ENCODE results near the gene SVIP.
A peak's percentile ranks its signal among the peaks of the same experiment; 100 is the strongest.

The SVIP gene

DNA sequence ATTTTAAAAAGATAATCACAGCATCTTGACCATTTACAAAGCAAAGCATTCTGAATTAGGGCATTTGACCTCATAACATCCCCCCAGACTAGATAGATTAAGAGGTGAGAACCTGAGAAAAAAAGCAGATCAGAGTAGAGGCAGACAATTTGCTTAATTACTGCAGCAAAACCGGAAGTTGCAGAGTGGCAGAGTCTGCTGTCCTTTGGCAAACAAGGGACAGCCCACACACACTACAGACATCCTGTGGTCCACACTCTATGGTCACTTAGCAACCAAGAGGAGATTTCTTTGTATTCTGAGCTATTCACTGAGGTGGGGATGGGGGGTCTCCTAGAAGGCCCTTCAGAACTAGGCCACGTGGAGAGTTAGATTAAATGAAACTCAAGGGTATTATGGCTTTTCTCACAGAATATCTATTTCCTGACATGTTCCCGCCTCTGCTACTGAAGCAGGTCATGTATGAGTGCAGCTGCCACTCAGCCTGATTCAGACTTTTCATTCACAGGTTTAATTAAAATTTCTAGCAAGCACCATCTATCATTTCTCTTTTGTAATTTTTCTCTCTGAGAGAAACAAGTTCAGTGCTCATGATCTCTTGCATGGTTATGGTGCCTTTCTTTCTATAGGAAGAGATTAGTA is 48.5 kb downstream of the SVIP start:
- peaks cover 4% of the 10 kb centered on the region for H3K27me3 ChIP-seq (ENCODE audit: control insufficient read depth, low read length)
- 0 out of 2 replicates have a peak overlapping the region, but pooled peaks have one; percentile 16 for H3K4me3 ChIP-seq (ENCODE audit: low read length)
- peak overlapping the region; percentile 29 for H3K4me2 ChIP-seq (ENCODE audit: low read length)
- no peaks in the 10 kb centered on the region for H3K36me3 ChIP-seq (ENCODE audit: control insufficient read depth, low read length)
- TF ChIP-seq, protein P1, sequence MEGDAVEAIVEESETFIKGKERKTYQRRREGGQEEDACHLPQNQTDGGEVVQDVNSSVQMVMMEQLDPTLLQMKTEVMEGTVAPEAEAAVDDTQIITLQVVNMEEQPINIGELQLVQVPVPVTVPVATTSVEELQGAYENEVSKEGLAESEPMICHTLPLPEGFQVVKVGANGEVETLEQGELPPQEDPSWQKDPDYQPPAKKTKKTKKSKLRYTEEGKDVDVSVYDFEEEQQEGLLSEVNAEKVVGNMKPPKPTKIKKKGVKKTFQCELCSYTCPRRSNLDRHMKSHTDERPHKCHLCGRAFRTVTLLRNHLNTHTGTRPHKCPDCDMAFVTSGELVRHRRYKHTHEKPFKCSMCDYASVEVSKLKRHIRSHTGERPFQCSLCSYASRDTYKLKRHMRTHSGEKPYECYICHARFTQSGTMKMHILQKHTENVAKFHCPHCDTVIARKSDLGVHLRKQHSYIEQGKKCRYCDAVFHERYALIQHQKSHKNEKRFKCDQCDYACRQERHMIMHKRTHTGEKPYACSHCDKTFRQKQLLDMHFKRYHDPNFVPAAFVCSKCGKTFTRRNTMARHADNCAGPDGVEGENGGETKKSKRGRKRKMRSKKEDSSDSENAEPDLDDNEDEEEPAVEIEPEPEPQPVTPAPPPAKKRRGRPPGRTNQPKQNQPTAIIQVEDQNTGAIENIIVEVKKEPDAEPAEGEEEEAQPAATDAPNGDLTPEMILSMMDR (IDR thresholded peaks at IDR 0.05; ENCODE audit: low read depth, low read length, poor library complexity, severe bottlenecking) = no peak
- no peak for TF ChIP-seq EZH2phosphoT487 (IDR thresholded peaks at IDR 0.05; ENCODE audit: borderline replicate concordance, low read length)
- H3K9me2 ChIP-seq (replicated peaks; ENCODE audit: control insufficient read depth, low read length) = no peaks in the 10 kb centered on the region
- peaks cover 11% of the 10 kb centered on the region for H3K4me1 ChIP-seq (ENCODE audit: control insufficient read depth, low read length)
- H3F3A ChIP-seq (ENCODE audit: control insufficient read depth, insufficient read depth) = no peaks in the 10 kb centered on the region
- no peaks in the 10 kb centered on the region for H3K79me2 ChIP-seq (ENCODE audit: control insufficient read depth, low read length)
- H4K20me1 ChIP-seq (ENCODE audit: control insufficient read depth, insufficient read depth, low read depth, low read length) = no peaks in the 10 kb centered on the region
- H3K27ac ChIP-seq (ENCODE audit: low read depth, low read length) = no peak overlapping the region
- H3K9me3 ChIP-seq (ENCODE audit: control insufficient read depth, insufficient read depth, low read length) = no peaks in the 10 kb centered on the region; the same call in 1 of the 2 replicates

DNA sequence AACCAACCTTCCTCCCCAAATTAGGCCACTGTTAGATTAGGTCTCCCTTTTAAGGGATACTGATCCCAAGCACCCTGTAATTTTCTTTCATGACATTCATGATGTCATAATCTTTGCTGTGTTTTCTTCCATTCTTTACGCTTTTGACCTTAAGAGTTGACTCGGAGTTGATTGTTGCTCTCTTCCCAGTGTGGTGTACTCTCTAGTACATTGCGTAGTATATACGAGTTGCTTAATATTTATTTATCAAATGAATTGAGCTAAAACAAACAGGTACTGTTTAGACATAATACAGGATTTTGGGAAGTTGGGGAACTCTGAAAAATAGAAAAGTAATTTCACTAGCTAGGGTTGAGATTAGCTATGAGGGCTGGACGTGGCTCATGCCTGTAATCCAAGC is 49.8 kb downstream of the SVIP start:
- Histone ChIP-seq H3F3A (ENCODE audit: control insufficient read depth, insufficient read depth) (no peaks in the 10 kb centered on the region), H3K9me3 (ENCODE audit: control insufficient read depth, insufficient read depth, low read length) (no peaks in the 10 kb centered on the region; the same call in 1 of the 2 replicates), H3K4me2 (ENCODE audit: low read length) (no peak overlapping the region), H3K27me3 (ENCODE audit: control insufficient read depth, low read length) (peaks cover 4% of the 10 kb centered on the region), H4K20me1 (ENCODE audit: control insufficient read depth, insufficient read depth, low read depth, low read length) (no peaks in the 10 kb centered on the region), H3K36me3 (ENCODE audit: control insufficient read depth, low read length) (no peaks in the 10 kb centered on the region), H3K79me2 (ENCODE audit: control insufficient read depth, low read length) (no peaks in the 10 kb centered on the region), H3K4me1 (ENCODE audit: control insufficient read depth, low read length) (peaks cover 11% of the 10 kb centered on the region), H3K9me2 (replicated peaks; ENCODE audit: control insufficient read depth, low read length) (no peaks in the 10 kb centered on the region), H3K4me3 (ENCODE audit: low read length) (no peak overlapping the region), H3K27ac (ENCODE audit: low read depth, low read length) (no peak overlapping the region)
- TF ChIP-seq, protein P1 (IDR thresholded peaks at IDR 0.05; ENCODE audit: low read depth, low read length, poor library complexity, severe bottlenecking) = no peak
- TF ChIP-seq EZH2phosphoT487 (IDR thresholded peaks at IDR 0.05; ENCODE audit: borderline replicate concordance, low read length) = no peak

DNA sequence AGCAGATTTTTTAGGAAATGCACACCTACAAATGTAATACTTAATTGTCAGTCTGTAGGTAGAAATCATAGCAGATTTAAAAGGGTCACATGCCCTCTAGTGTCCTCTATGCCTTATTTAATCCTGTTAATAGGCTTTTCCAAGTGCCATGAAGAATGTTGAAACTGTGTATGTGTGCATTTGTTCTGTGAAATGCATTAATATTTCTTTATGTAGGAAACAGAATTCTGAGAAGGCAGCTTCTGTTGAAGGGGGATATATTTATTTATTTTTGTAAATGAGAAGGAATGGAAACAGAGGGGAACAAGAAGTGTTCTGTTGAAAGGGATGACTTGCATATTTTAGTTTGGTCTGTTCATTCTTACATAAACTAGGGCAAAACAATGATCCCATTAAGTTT is 51.0 kb downstream of the SVIP start:
- Histone ChIP-seq H3K4me1 (ENCODE audit: control insufficient read depth, low read length) (peaks cover 11% of the 10 kb centered on the region), H3K9me3 (ENCODE audit: control insufficient read depth, insufficient read depth, low read length) (no peaks in the 10 kb centered on the region; the same call in 1 of the 2 replicates), H3K36me3 (ENCODE audit: control insufficient read depth, low read length) (no peaks in the 10 kb centered on the region), H3K27ac (ENCODE audit: low read depth, low read length) (no peak overlapping the region), H4K20me1 (ENCODE audit: control insufficient read depth, insufficient read depth, low read depth, low read length) (no peaks in the 10 kb centered on the region), H3F3A (ENCODE audit: control insufficient read depth, insufficient read depth) (no peaks in the 10 kb centered on the region), H3K4me3 (ENCODE audit: low read length) (no peak overlapping the region), H3K79me2 (ENCODE audit: control insufficient read depth, low read length) (no peaks in the 10 kb centered on the region), H3K9me2 (replicated peaks; ENCODE audit: control insufficient read depth, low read length) (no peaks in the 10 kb centered on the region), H3K27me3 (ENCODE audit: control insufficient read depth, low read length) (peaks cover 4% of the 10 kb centered on the region), H3K4me2 (ENCODE audit: low read length) (no peak overlapping the region)
- TF ChIP-seq EZH2phosphoT487 (IDR thresholded peaks at IDR 0.05; ENCODE audit: borderline replicate concordance, low read length) = no peak
- TF ChIP-seq, protein P1 (IDR thresholded peaks at IDR 0.05; ENCODE audit: low read depth, low read length, poor library complexity, severe bottlenecking) = no peak

All from DOHH2 (cell line).